ENCODE data around the gene CYP11A1.

Gene CYP11A1

DNA sequence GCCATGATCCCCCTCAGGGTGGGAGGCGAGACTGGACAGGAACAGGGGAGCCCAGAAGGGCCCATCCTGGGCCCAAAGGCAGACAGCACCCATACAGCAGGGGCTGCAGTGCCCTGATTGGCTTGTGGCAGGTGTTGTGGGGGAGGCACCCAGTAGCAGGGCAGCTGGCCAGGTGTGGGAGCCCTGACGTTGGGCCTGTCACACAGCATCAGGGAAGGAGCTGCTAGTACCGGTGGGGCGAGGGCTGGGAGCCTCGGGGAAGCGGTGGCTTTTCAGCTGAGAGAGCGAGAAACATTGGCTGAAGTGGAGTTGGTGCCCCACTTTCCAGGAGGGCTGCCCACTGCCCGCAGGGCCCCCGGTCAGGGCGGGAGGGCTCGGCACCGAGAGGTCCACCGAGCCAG is 19.7 kb upstream of the CYP11A1 start:
- DNase-seq: no peak

GRCh38 chr15:74386496-74387140 is 19.2 kb upstream of the CYP11A1 start:
- no peak for DNase-seq

GRCh38 chr15:74385733-74386132 is 18.3 kb upstream of the CYP11A1 start:
- DNase-seq: no peak

GRCh38 chr15:74384881-74385643 is 17.6 kb upstream of the CYP11A1 start:
- peak; percentile 81 for DNase-seq

DNA sequence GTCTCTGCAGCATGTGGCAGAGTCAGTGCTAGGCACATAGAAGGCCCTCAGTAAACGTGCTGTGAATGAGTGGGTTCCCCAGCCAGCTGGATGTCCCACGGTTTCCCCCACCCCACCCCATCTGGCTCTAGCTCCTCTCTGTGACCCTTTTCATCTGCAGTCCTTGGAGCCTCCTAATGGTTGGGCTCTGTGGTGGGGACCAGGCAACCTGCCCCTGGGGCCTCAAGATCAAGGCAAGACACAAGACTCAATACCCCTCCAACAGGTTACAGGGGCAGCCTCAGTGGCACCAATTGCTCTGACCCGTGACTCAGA is 17.1 kb upstream of the CYP11A1 start:
- DNase-seq: no peak

- DNase-seq: no peak
Measured at GRCh38 chr15:74383695-74384565, 16.5 kb upstream of the CYP11A1 start.

GRCh38 chr15:74383286-74383685 is 15.8 kb upstream of the CYP11A1 start:
- no peak for DNase-seq

DNA sequence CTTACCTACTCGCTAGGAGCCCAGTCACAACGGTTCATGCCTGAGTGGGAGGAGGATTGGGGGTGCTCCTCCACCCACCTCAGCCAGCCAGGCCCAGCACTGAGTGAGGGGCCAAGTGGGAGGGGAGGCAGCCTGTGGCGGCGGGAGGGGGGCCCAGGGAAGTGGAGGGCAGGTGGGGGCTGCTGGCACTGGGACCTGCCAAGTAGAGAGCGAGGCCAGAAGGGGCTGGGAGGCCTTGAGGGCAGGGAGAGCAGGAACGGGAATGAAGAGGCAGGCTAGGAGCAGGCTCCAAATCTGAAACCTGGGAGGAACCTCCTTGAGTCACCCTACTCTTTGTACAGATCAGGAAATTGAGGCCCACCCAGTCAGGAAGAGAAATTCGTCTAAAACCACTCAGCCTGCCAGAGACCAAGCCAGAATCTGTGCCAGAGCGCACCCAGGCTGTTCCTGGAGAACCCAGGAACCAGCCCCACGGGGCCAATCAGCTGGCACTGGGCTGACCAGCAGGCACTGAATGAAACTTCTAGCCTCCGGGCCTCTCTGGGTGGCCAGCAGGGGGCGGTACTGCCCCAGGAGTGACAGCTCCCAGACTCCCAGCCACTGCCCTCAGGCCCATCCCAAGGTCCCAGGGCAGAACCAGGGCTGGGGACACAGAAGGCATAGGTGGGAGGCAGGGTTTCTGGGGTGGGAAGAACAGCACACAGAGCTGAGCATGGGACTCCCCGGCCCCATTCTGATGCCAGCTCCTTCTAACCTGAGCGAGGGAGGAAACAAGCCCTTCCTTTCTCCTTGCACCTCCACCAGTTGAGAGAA is 14.8 kb upstream of the CYP11A1 start:
- peak; percentile 91 for DNase-seq

GRCh38 chr15:74381481-74381880 is 14.0 kb upstream of the CYP11A1 start:
- no peak for DNase-seq

DNA sequence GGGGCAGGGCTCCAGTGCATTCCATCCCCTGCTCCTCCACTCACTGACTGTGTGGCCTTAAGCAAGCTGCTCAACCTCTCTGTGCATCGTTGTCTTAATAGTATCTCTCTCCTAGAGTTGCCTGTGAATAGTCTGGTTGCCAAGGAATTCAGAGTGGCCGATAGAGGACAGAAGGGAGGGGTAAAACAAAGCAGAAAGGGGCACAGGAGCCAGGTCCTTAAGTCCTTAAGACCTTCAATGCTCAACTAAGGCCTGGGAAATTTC is 13.7 kb upstream of the CYP11A1 start:
- no peak for DNase-seq

- no peak for DNase-seq
Measured at GRCh38 chr15:74380361-74381189, 13.1 kb upstream of the CYP11A1 start.

DNA sequence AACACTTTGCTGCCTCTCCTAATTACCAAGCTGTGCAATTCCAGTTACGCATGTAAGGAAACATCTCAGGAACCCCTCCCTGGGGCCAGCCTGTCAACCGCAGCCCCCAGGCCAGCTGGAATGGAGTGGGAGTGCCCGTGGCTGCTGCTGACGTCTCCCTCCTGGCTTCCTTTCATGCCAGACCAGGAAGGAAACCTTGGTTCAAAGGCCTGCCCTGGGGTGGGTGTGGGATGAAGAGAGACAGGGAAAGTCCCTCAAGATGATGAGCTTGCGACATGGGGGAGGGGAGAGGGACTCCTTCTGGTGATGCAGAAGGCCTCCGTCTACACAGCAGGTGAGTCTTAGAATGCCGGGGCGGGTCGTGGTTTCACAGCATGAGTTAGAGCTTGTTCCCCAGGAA is 11.4 kb upstream of the CYP11A1 start:
- no peak for DNase-seq

DNA sequence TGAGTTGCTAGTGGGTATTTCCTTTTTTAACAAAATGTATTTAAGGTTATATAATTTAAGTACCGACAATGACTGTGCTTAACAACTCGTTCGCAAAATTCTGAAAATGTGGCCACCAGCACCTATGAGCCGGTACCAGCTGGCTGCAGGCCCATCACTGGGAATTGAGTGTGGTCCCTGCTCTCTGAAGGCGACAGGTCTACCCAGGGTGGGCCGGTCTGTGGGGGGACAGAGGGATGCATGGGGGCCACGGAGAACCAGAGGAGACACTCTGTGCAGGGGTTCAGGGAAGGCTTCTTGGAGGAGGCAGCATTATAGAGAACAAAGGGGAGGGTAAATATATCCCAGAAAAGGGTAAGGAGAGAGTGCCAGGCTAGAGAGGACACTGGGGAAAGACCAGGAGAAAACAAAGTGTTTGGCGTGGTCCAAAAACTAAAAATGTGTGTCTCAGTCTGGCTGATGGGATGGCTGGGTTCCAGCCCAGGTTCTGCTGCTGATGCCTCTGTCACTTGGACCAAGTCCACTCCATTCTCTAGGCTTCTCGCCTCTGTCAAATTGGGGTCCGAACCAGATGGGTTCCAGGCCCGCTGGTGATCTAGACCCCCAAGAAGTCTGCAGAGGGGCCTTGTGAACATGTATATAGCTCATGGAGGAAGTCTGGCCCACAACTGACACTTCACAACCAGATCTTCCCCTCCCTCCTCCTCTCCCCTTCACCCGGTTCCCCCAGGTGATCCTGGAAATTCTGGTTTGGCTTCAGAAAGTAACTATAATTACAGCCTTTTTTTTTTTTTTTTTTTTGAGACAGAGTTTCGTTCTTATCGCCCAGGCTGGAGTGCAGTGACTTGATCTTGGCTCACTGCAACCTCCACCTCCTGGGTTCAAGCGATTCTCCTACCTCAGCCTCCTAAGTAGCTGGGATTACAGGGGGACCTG is 10.7 kb upstream of the CYP11A1 start:
- DNase-seq: no peak

GRCh38 chr15:74376825-74377581 is 9.6 kb upstream of the CYP11A1 start:
- DNase-seq: no peak

DNA sequence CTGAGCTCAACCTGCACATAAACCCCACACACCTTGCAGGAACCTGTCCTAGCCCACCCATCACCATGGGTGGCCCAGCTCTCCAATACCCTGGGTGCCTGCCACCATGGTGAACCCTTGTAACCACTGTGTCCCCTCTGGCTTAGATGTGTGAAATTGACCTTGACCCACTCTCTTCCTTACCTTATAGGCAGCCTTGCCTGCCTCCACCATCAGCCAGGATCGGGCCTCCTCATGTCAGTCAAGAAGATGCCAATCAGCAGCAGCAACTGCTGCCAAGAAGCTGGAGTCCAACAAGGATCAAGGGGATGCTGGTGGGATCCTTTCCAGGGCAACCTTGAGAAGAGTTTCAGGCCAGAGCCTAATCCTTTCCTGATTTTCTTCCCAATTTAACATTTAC is 8.8 kb upstream of the CYP11A1 start:
- DNase-seq: no peak

GRCh38 chr15:74375303-74375693 is 7.9 kb upstream of the CYP11A1 start:
- DNase-seq: peak; percentile 95

DNA sequence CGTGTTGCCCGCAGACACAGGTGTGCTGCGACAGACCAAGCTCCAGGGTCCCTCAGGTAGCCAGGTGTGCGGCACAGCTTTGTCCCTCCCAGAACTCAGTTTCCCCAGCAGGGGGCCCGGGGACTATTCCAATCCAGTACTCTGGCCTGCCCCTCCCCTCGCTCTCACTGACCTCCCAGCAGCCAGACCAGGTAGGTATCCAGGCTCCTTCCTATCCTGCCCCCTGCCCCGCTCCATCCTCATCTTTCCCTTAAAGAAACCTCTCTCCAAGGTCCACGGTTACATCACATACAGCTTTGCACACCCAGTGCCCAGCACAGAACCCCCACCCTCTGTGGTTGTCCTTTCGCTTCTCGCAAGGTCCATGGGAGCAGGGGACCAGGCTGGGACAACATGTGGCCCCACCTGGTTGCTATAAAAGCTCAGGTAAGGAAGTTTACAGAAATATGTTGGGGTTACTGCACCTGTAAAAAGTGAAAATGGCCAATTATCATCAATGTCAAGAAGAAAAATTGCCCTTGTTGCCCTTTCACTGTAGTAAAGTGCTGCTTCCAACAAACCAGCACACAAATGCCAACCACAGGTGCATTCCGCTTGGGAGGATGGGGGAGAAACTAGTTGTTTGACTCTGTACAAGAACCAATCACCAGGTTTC is 7.3 kb upstream of the CYP11A1 start:
- DNase-seq: no peak

GRCh38 chr15:74373731-74374647 is 6.5 kb upstream of the CYP11A1 start:
- DNase-seq: peak; percentile 97

Data from hematopoietic multipotent progenitor cell treated with erythropoietin and hydrocortisone succinate and interleukin-3 and kit ligand, for 4 days (in vitro differentiated cells).